GM19468 (cell line): ENCODE measurements around the gene RPGRIP1L.

ENCODE experiments used
- ATAC-seq: cut with Tn5 transposase; IDR thresholded peaks from one replicate; pipeline ENCODE4 v1.9.1; 2021; ENCODE audit warnings: mild to moderate bottlenecking, moderate library complexity, moderate number of reproducible peaks; ENCODE audit not compliant: unreplicated experiment; ENCODE audit errors: extremely low read depth

Gene RPGRIP1L

GRCh38 chr16:53609536-53609935, 94.1 kb downstream of the RPGRIP1L start:
- no peak for ATAC-seq

- no peak for ATAC-seq
These were observed 95.6 kb downstream of the RPGRIP1L start for GRCh38 chr16:53608094-53608493.

GRCh38 chr16:53605831-53606400, 97.7 kb downstream of the RPGRIP1L start:
- no peak for ATAC-seq

- no peak for ATAC-seq
These were observed 98.3 kb downstream of the RPGRIP1L start for GRCh38 chr16:53605356-53605755.

GRCh38 chr16:53601961-53602360, 101.7 kb downstream of the RPGRIP1L start:
- ATAC-seq, result no peak

GRCh38 chr16:53600616-53601015, 103.0 kb downstream of the RPGRIP1L start:
- no peak for ATAC-seq

GRCh38 chr16:53600126-53600525, 103.5 kb downstream of the RPGRIP1L start:
- ATAC-seq, result no peak

GRCh38 chr16:53599548-53599947, 104.1 kb downstream of the RPGRIP1L start:
- no peak for ATAC-seq

- ATAC-seq, result no peak
These were observed 105.0 kb downstream of the RPGRIP1L start for GRCh38 chr16:53598511-53599275.

- ATAC-seq, result no peak
These were observed 105.9 kb downstream of the RPGRIP1L start for GRCh38 chr16:53597776-53598175.

GRCh38 chr16:53588081-53588648, 115.5 kb downstream of the RPGRIP1L start:
- no peak for ATAC-seq

- no peak for ATAC-seq
These were observed 120.3 kb downstream of the RPGRIP1L start for GRCh38 chr16:53583401-53583800.

GRCh38 chr16:53581784-53582183, 121.9 kb downstream of the RPGRIP1L start:
- ATAC-seq, result no peak

- no peak for ATAC-seq
These were observed 123.4 kb downstream of the RPGRIP1L start for GRCh38 chr16:53580038-53580802.

- no peak for ATAC-seq
These were observed 126.8 kb downstream of the RPGRIP1L start for GRCh38 chr16:53576904-53577303.

- no peak for ATAC-seq
These were observed 127.4 kb downstream of the RPGRIP1L start for GRCh38 chr16:53576210-53576609.

GRCh38 chr16:53571763-53572162, 131.9 kb downstream of the RPGRIP1L start:
- ATAC-seq, result no peak

GRCh38 chr16:53566552-53567245, 137.0 kb downstream of the RPGRIP1L start:
- no peak for ATAC-seq

- ATAC-seq, result no peak
These were observed 138.3 kb downstream of the RPGRIP1L start for GRCh38 chr16:53565296-53565863.

GRCh38 chr16:53563426-53563825, 140.2 kb downstream of the RPGRIP1L start:
- no peak for ATAC-seq
